Effector memory CD4-positive, alpha-beta T cell (primary cell): Measurements from ENCODE around the gene THBS1.

ENCODE experiments used
- DNase-seq, 3 donors: peaks; one replicate each; pipeline ENCODE4 v3.0.0-alpha.2; 2020
- H3K27ac ChIP-seq: 2 replicates; pipeline ENCODE4 v1.7.0; 2013; ENCODE audit warnings: mild to moderate bottlenecking, low read length, moderate library complexity; ENCODE audit not compliant: insufficient read depth, poor library complexity, severe bottlenecking
- H3K27me3 ChIP-seq: replicated peaks from 2 replicates; pipeline ENCODE4 v1.7.0; 2013; ENCODE audit warnings: mild to moderate bottlenecking, low read length; ENCODE audit not compliant: insufficient read depth, control insufficient read depth, poor library complexity, severe bottlenecking
- H3K36me3 ChIP-seq: 2 replicates; pipeline ENCODE4 v1.7.0; 2013; ENCODE audit warnings: mild to moderate bottlenecking, low read length, moderate library complexity; ENCODE audit not compliant: control insufficient read depth, insufficient read depth
- H3K4me1 ChIP-seq: 2 replicates; pipeline ENCODE4 v1.7.0; 2013; ENCODE audit warnings: low read length, mild to moderate bottlenecking; ENCODE audit not compliant: control insufficient read depth, insufficient read depth, poor library complexity, severe bottlenecking
- H3K4me3 ChIP-seq: 2 replicates; pipeline ENCODE4 v1.7.0; 2013; ENCODE audit warnings: low read length, low read depth, mild to moderate bottlenecking; ENCODE audit not compliant: insufficient read depth, poor library complexity, severe bottlenecking
- H3K9me3 ChIP-seq: 2 replicates; pipeline ENCODE4 v1.7.0; 2013; ENCODE audit warnings: mild to moderate bottlenecking, low read length, moderate library complexity; ENCODE audit not compliant: control insufficient read depth

The THBS1 gene

DNA sequence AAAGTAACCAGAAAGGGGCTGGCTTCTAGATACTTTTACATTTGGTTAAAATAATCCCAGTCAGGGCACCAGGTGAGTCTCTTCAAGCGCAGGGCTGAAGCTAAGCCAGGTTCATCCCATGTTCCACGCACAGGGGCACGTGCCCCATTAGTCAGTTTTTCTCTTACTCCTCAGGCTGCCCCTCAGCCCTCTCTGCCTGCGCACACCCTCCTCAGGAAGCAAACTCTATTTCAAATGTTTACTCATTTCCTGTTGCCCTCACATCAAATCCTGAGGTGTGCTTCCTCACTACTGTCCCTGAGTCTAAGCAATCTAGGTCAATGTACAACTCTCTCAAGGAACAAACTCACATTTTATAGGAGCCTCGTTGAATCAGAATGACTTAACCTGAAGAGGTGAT lies 48.5 kb downstream of the THBS1 start:
- no peaks in the 10 kb centered on the region for H3K27me3 ChIP-seq
- H3K4me3 ChIP-seq: no peak overlapping the region
- peaks cover 62% of the 10 kb centered on the region for H3K4me1 ChIP-seq
- H3K36me3 ChIP-seq: no peaks in the 10 kb centered on the region
- H3K27ac ChIP-seq: peak overlapping the region; percentile 75
- DNase-seq: peak; percentile 54 to 74 (median 71)
- H3K9me3 ChIP-seq: no peaks in the 10 kb centered on the region

DNA sequence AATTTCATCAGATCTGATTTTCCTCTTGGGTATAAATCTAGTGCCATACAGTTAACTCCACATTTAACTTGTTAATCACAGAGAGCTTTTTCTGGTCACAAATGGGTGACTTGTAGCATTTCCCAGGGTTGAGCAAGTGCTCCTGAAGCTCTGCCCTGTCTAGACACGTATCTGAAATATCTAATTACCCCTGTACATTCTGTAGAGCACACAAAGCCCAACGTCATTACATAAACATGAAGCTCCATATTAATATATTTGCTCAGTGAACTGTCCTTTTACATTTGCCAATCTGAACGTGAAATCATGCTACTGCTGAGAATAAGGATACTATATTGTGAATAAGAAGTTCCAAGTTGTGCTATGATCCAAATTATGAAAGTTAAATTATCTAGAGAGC lies 49.0 kb downstream of the THBS1 start:
- no peaks in the 10 kb centered on the region for H3K9me3 ChIP-seq
- no peak overlapping the region for H3K4me3 ChIP-seq
- no peak for DNase-seq
- H3K27ac ChIP-seq: peak overlapping the region; percentile 61
- H3K36me3 ChIP-seq: no peaks in the 10 kb centered on the region
- peaks cover 57% of the 10 kb centered on the region for H3K4me1 ChIP-seq
- H3K27me3 ChIP-seq: no peaks in the 10 kb centered on the region

DNA sequence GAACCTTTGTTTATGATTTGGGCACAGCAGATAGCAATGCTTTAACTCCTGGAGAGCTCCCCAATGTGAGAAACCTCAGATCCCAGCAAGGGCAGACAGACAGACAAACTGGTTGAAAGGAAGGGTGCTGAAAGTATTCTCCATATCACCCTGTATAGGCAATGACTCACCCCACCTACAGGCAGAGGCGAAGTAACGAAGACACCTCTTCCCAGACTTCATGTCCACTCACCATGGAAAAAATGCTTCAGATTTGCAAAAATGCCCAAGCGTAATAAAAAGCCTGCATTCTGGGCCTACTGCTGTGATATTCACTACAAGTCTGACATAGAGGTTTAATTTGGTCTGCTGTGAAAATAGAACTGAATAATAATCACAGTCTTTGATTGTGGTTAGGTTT lies 50.5 kb downstream of the THBS1 start:
- DNase-seq: no peak
- H3K27me3 ChIP-seq: no peaks in the 10 kb centered on the region
- no peaks in the 10 kb centered on the region for H3K9me3 ChIP-seq
- H3K4me1 ChIP-seq: peaks cover 42% of the 10 kb centered on the region
- H3K4me3 ChIP-seq: no peak overlapping the region
- H3K27ac ChIP-seq: peak overlapping the region; percentile 61
- H3K36me3 ChIP-seq: no peaks in the 10 kb centered on the region

DNA sequence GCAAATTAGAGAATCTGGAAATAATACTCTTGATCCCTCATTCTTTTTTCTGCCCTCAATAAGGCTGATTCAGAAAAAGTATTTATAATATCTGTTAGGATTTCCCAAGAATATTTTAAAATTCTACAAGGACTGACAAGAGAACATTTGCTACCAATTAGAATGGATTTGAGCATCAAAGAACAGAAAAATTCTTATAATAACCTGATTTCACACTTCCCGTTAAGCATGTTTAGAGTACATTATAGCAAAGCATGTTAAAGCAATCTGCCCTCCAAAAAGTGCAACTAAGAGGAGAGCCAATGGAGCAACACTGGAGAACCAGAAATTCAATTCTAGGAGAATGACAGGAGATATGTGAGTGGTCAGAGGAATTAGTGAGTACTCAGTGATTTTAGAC lies 57.2 kb downstream of the THBS1 start:
- Histone ChIP-seq H3K4me3 (no peak overlapping the region), H3K9me3 (no peaks in the 10 kb centered on the region), H3K27ac (no peak overlapping the region), H3K27me3 (no peaks in the 10 kb centered on the region), H3K36me3 (no peaks in the 10 kb centered on the region), H3K4me1 (peaks cover 13% of the 10 kb centered on the region)
- DNase-seq: no peak

DNA sequence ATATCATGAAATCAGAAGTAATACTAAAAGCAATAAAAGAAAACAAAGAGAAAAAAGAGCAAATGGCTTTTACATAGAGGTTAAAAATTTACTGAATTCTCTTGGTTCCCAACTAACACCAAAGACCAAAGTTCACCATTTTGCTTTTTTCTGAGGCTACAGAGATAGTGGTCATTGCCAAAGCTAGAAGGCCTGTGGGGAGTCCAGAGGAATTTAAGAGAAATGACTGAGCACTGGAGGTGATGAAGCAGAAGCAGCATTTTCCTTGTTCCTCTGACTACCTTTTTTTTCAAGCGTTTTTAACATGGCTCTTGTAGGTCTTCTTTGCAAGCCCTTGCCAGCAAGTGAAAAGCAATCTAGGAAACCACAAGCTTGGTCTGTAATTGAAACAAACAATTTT lies 58.2 kb downstream of the THBS1 start:
- DNase-seq: no peak
- Histone ChIP-seq H3K27me3 (no peaks in the 10 kb centered on the region), H3K36me3 (no peaks in the 10 kb centered on the region), H3K9me3 (no peaks in the 10 kb centered on the region), H3K4me1 (peaks cover 13% of the 10 kb centered on the region), H3K27ac (no peak overlapping the region), H3K4me3 (no peak overlapping the region)

DNA sequence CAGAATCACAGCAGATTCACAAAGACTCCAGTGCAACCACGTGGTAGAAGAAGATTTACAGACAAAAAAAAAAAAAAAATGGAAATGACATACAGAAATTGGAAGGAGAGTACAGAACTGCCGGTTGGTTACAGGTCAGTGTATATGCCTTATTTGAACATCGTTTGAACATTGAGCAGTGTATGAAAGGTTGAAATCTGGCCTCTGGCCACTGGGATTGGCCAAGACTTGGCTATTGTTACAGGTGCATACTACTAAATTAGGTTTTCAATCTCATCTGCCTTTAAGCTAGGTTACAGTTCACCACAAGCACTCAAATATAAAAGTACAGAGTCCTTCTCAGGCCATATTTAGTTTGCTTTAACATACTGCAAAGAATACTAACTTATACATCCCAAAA lies 59.8 kb downstream of the THBS1 start:
- no peak for DNase-seq
- Histone ChIP-seq H3K4me1 (peaks cover 13% of the 10 kb centered on the region), H3K27me3 (no peaks in the 10 kb centered on the region), H3K9me3 (no peaks in the 10 kb centered on the region), H3K27ac (peak overlapping the region; percentile 1), H3K4me3 (no peak overlapping the region), H3K36me3 (no peaks in the 10 kb centered on the region)

DNA sequence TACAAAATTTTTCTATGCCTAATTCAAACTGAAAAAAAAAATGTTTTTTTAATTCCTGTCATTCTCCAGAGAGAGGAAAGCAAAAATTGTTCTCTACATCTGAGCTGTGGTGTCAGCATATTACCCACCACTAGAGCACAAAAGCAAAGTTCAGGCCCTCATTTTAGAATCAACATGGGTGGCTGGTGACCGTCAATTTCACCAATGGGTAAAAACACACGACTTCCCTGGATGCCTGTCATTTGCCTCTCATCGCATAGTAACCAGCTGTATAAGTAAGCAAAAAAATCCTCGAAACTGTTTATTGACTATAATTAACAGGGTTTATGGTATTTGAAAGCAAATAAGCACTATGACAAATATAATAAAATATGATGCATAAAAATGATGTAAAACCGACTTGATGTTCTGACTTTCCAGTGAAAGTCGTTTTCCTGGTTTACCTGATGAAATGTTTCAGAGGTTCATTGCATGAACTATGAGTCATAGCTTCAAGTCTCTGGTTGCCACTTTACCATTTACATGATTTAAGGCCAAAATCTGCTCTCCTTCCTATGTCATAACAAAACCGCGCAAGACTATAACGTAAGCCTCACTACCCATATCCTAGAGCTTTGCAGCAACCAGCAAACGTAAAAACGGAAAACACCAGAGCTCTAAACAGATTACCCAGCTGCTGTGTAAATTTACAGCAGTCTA lies 60.5 kb downstream of the THBS1 start:
- peak overlapping the region; percentile 51 for H3K27ac ChIP-seq
- no peak overlapping the region for H3K4me3 ChIP-seq
- peak in 2 of 3 donors; percentile 17 to 25 for DNase-seq

DNA sequence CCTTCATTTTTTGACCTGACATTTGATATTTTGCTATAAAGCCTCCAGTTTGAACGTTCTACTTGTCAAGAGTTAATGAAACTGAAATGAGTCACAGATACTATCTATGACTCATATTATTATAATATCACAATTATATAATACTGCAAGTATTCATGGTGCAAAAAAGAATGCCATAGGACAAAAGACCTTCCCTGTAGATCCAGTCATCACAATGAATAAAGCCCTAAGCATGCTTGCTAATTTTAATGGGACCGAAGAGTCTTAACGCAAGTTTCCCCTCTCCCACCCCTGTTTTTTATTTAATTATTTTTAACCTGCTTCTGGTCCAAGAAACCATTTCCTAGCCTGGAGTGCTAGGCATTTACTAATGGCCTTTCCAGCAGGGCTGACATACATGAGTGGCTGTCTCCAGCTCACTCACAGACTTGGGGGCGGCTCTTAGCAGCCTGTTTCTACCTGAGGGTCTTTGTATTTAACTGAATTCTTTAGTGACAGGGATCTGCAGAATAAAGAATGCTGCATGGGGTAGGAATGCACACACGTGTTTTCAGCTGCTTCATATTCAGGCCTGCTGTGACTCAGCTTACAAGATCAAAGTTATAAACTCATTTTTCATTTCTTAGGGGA lies 61.2 kb downstream of the THBS1 start:
- peaks cover 13% of the 10 kb centered on the region for H3K4me1 ChIP-seq
- H3K27me3 ChIP-seq: no peaks in the 10 kb centered on the region
- no peak for DNase-seq
- H3K27ac ChIP-seq: peak overlapping the region; percentile 51
- H3K36me3 ChIP-seq: no peaks in the 10 kb centered on the region
- no peak overlapping the region for H3K4me3 ChIP-seq
- no peaks in the 10 kb centered on the region for H3K9me3 ChIP-seq

More for the DNA sequence above, 60.5 kb downstream of the THBS1 start:
- no peaks in the 10 kb centered on the region for H3K27me3 ChIP-seq
- peaks cover 13% of the 10 kb centered on the region for H3K4me1 ChIP-seq
- H3K36me3 ChIP-seq: no peaks in the 10 kb centered on the region
- H3K9me3 ChIP-seq: no peaks in the 10 kb centered on the region

DNA sequence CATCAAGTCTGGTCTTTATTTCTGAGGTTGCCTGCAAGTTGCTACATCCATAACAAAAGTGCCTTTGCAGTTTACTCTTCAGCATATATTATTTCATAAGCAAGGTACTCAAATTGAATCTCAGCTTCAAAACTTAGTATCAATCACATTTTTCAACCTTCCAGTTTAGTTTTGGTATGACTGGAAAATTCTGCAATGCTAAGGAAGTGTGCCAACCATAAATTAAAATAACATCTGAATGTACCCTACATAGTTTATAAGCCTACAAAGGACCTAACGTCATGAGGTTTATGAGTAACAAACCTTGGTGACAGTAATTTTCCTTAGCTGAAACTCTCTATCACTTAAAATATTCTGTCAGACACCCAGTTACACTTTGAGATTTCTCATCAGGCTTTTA lies 62.8 kb downstream of the THBS1 start:
- no peaks in the 10 kb centered on the region for H3K27me3 ChIP-seq
- no peaks in the 10 kb centered on the region for H3K9me3 ChIP-seq
- H3K4me1 ChIP-seq: peaks cover 13% of the 10 kb centered on the region
- H3K36me3 ChIP-seq: no peaks in the 10 kb centered on the region
- H3K27ac ChIP-seq: no peak overlapping the region
- H3K4me3 ChIP-seq: no peak overlapping the region
- DNase-seq: no peak

DNA sequence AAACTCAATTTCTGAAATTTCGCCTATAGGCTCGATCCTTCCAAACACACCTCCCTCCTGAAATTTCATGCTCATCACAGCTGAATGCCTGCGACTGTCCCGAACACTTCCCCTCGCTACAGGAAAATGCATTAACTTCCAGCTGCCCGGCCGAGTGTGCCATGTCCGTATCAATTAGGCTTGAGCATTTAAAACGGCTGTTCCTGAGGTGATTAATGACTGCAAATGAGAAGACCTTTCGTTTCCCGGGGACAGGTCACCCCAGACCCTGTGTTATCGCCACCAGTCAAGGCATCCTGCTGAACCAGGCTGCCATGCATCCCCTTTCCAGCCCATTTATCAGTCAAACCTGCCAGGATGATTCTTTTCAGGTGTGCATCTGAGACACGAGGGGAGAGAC lies 63.3 kb downstream of the THBS1 start:
- Histone ChIP-seq H3K4me3 (no peak overlapping the region), H3K27ac (no peak overlapping the region), H3K9me3 (no peaks in the 10 kb centered on the region), H3K27me3 (no peaks in the 10 kb centered on the region), H3K36me3 (no peaks in the 10 kb centered on the region), H3K4me1 (peaks cover 13% of the 10 kb centered on the region)
- DNase-seq: no peak
